Transverse colon (tissue), 4 donors: ENCODE data around the gene CDK13. TPM values are rescaled to one million over a fixed set of nuclear protein-coding genes. Genes with fewer than 3 reads are reported as not detected.

Experiments used
- DNase-seq: peaks from one replicate; pipeline ENCODE4 v3.0.0-alpha.2; 2019
- H3K27ac ChIP-seq, 4 donors: fragments of 200-600 bp; sonication (generic); 2 replicates each; pipeline ENCODE4 v1.5.1; 2016 to 2018; ENCODE audit warnings: inconsistent platforms in 4 of 4
- H3K27me3 ChIP-seq: fragments of 200-600 bp; sonication (generic); 2 replicates; pipeline ENCODE4 v1.5.1; 2017; ENCODE audit warnings: inconsistent platforms
- H3K36me3 ChIP-seq, 4 donors: fragments of 200-600 bp; sonication (generic); 2 replicates each; pipeline ENCODE4 v1.5.1; 2017 to 2019; ENCODE audit warnings: inconsistent platforms in 4 of 4
- H3K4me1 ChIP-seq, 4 donors: fragments of 200-600 bp; sonication (generic); 2 replicates each; pipeline ENCODE4 v1.5.1; 2017 to 2020; ENCODE audit warnings: inconsistent platforms in 4 of 4
- H3K4me3 ChIP-seq, 4 donors: fragments of 200-600 bp; sonication (generic); 1 replicate in 1 of 4; 2 replicates in 3 of 4; pipeline versions ENCODE4 v1.5.1 to v1.6.1; 2017 to 2019; ENCODE audit warnings: inconsistent platforms in 4 of 4
- H3K9me3 ChIP-seq, 2 donors: fragments of 200-600 bp; sonication (generic); 2 replicates each; pipeline ENCODE4 v1.5.1; 2017 to 2019; ENCODE audit warnings: inconsistent platforms in 2 of 2
- EP300 ChIP-seq: sonication (generic); formaldehyde crosslinking; IDR thresholded peaks from one replicate; pipeline ENCODE4 v1.6.1; 2017; ENCODE audit warnings: antibody characterized with exemption, low read depth
- POLR2A ChIP-seq: fragments of 450-650 bp; IDR thresholded peaks from one replicate; pipeline ENCODE4 v1.6.1; 2016; ENCODE audit warnings: antibody characterized with exemption, mild to moderate bottlenecking, moderate library complexity
- POLR2AphosphoS5 ChIP-seq, 3 donors: sonication (generic); formaldehyde crosslinking; IDR thresholded peaks; one replicate each; pipeline ENCODE4 v1.6.1; 2016; ENCODE audit warnings: antibody characterized with exemption in 3 of 3
- WGBS, 2 donors: methylation state at CpG; one replicate each; pipeline ENCODE4 v1.1.5; 2018; ENCODE audit warnings: low coverage in 1 of 2; 5-methylcytosine and 5-hydroxymethylcytosine counted together
- in situ Hi-C, 4 donors: fragments of 200-750 bp; cut with MboI; loops; one replicate each; pipeline versions ENCODE4 v1.15.0 to v1.15.1; 2017; ENCODE audit warnings: low sequenced_read_pairs in 3 of 4, low pct_ligation_motif_present in 1 of 4, low pct_unique_long_range_greater_than_20kb in 1 of 4
- intact Hi-C: fragments of 100-400 bp; cut with DNase I; formaldehyde crosslinking; loops from one replicate; pipeline ENCODE4 v1.15.1; 2023; ENCODE audit warnings: low total_unique reads
- total RNA-seq, 4 donors: library from RNA; depleted of rRNA; stranded (reverse); fragments of >200 nt; gene quantifications; one replicate each; pipeline ENCODE4 v1.1.0, GENCODE V29; 2016
- TF ChIP-seq, protein P1 (sequence below), 5 experiments: fragments of 200-600 bp in 3 of 5; fragments of 450-650 bp in 2 of 5; sonication (generic) in 3 of 5; IDR thresholded peaks; 1 replicate in 2 of 5; 2 replicates in 3 of 5; pipeline ENCODE4 v1.5.1; 2016 to 2017; ENCODE audit warnings: antibody characterized with exemption in 5 of 5, inconsistent platforms in 3 of 5, mild to moderate bottlenecking in 2 of 5, moderate library complexity in 1 of 5

The CDK13 gene
- total RNA-seq, 4 donors from 2014 or later: 102 to 192 (median 128) TPM

DNA sequence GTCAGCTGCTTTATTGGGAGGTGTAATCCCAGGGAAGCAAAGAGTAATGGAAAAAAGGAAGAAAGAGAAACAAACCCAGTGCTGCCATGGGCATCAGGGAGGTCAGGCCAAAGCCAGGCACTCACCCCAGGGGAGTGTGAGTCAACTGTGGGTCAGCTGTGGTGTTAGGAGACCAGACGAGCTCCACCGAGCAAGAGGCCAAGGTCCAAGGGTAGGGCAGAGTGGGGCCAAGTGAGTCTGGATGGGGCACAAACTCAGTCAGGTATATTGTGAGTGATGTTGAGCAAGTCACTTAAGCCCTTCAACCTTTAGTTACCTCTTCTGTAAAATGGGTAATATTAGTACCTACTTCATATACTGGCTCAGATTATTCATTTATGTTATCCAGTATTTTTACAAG lies 30.4 kb upstream of the CDK13 start:
- intact Hi-C loops: no loop called here
- Histone ChIP-seq H3K27ac (no peak overlapping the region), H3K36me3 (no peaks in the 10 kb centered on the region), H3K4me1 (no peaks in the 10 kb centered on the region), H3K9me3 (no peaks in the 10 kb centered on the region), H3K27me3 (no peaks in the 10 kb centered on the region), H3K4me3 (no peak overlapping the region)
- no peak for TF ChIP-seq EP300
- TF ChIP-seq, protein P1, sequence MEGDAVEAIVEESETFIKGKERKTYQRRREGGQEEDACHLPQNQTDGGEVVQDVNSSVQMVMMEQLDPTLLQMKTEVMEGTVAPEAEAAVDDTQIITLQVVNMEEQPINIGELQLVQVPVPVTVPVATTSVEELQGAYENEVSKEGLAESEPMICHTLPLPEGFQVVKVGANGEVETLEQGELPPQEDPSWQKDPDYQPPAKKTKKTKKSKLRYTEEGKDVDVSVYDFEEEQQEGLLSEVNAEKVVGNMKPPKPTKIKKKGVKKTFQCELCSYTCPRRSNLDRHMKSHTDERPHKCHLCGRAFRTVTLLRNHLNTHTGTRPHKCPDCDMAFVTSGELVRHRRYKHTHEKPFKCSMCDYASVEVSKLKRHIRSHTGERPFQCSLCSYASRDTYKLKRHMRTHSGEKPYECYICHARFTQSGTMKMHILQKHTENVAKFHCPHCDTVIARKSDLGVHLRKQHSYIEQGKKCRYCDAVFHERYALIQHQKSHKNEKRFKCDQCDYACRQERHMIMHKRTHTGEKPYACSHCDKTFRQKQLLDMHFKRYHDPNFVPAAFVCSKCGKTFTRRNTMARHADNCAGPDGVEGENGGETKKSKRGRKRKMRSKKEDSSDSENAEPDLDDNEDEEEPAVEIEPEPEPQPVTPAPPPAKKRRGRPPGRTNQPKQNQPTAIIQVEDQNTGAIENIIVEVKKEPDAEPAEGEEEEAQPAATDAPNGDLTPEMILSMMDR (IDR thresholded peaks at IDR 0.05): no peak
- no peak for TF ChIP-seq POLR2A
- no peak for DNase-seq
- WGBS, 2 donors: 60% methylated on average over 2 of the region's 2 CpGs; no CpG with 5 or more reads in 1 of the 2 donors
- in situ Hi-C loops: no loop called here

DNA sequence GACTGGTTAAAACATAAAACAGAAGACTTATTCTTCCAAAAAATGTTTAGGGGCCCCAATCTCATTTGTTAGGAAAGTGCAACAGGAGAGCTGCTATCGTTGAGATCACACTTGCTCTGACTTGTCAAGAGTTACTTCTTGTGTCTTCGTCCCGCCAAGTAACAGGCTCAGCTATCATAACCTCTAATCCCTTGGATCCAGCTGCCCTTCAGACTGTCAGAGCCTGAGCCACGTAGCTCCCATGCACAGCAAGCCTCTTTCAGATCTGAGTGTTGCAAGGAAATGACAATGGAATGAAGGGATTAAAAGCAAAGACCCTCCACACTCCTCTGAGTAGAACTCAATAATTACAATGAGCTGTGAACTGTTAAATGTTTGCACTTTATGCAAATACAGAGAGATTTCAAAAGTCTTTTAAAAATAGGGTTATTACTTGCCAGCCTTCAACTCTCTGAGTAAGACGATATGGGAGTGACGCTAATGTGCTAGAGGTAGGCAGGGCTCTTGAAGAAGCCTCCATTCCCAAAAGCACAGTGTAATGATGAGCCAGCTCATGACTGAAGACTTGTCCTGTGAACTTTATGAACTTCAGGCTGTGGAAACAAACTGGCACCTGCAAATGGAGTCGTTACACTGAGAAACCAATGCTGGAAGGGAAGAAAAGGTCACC lies 28.4 kb upstream of the CDK13 start:
- H3K4me3 ChIP-seq: no peak overlapping the region
- H3K9me3 ChIP-seq: no peaks in the 10 kb centered on the region
- DNase-seq: no peak
- intact Hi-C loops (no loop called here), in situ Hi-C loops (no loop called here)
- no peak overlapping the region for H3K27ac ChIP-seq
- TF ChIP-seq EP300 (no peak), POLR2AphosphoS5 (IDR thresholded peaks at IDR 0.05) (no peak), POLR2A (no peak)
- TF ChIP-seq, protein P1 (IDR thresholded peaks at IDR 0.05): no peak
- no peaks in the 10 kb centered on the region for H3K4me1 ChIP-seq
- H3K36me3 ChIP-seq: no peaks in the 10 kb centered on the region
- 72 to 76% methylated on average over 4 to 7 of the region's 7 CpGs for WGBS, 2 donors
- no peaks in the 10 kb centered on the region for H3K27me3 ChIP-seq

DNA sequence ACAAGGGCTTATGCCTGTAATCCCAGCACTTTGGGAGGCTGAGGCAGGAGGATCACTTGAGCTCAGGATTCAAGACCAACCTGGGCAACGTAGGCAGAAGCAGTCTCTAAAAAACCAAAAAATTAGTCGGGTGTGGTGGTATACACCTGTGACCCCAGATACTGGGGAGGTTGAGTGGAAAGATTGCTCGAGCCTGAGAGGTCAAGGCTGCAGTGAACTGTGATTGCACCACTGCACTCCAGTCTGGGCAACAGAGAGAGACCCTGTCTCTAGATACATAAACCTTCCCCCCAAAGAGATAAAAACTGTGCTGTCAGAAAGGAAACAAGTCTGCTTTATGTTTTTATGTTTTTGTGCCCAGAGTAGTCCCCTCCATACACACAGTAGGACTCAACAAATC lies 27.5 kb upstream of the CDK13 start:
- intact Hi-C loops: no loop called here
- Histone ChIP-seq H3K4me3 (no peak overlapping the region), H3K27me3 (no peaks in the 10 kb centered on the region), H3K36me3 (no peaks in the 10 kb centered on the region), H3K9me3 (no peaks in the 10 kb centered on the region), H3K27ac (no peak overlapping the region), H3K4me1 (no peaks in the 10 kb centered on the region)
- in situ Hi-C loops: no loop called here
- WGBS, 2 donors: 77 to 86% methylated on average over 3 of the region's 3 CpGs
- TF ChIP-seq POLR2AphosphoS5 (IDR thresholded peaks at IDR 0.05) (no peak), POLR2A (no peak), EP300 (no peak)
- TF ChIP-seq, protein P1 (IDR thresholded peaks at IDR 0.05): no peak
- no peak for DNase-seq

DNA sequence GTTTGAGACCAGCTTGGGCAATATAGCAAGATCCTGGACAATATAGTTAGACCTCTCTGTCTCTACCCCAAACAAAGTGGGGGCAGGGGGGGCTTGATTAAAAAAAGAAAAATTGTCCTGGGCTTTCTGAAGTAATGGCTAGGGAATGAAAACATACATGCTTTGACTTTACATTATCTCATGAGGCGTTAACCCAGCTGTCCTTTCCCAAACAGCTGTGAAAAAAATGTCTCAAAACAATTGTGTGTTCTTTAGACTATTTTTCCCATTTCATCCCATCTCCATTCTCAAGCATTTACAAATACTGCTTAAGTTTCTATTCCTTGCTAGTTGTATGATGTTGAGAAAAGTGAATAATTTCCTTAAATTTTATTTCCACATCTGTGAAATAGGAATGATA lies 27.0 kb upstream of the CDK13 start:
- Histone ChIP-seq H3K9me3 (no peaks in the 10 kb centered on the region), H3K4me3 (no peak overlapping the region), H3K27me3 (no peaks in the 10 kb centered on the region), H3K36me3 (no peaks in the 10 kb centered on the region), H3K4me1 (no peaks in the 10 kb centered on the region), H3K27ac (no peak overlapping the region)
- intact Hi-C loops: no loop called here
- in situ Hi-C loops: no loop called here
- no peak for DNase-seq
- no peak for TF ChIP-seq POLR2AphosphoS5 (IDR thresholded peaks at IDR 0.05)
- TF ChIP-seq, protein P1 (IDR thresholded peaks at IDR 0.05): no peak
- TF ChIP-seq POLR2A: no peak
- no peak for TF ChIP-seq EP300
- WGBS, 2 donors: 53 to 58% methylated on average over 1 of the region's 1 CpG
